Inferior parietal cortex (tissue), 1 donor: Measurements from ENCODE around the gene ARID4A.
A peak's percentile ranks its signal among the peaks of the same experiment; 100 is the strongest.
"Not testable (repeated sequence)": the region's sequence is repeated elsewhere in the genome, so short reads cannot be mapped to it uniquely, and the experiment has no call there.

ENCODE experiments used
- DNase-seq: peaks from one replicate; pipeline ENCODE4 v3.0.0-alpha.2; 2016; ENCODE audit errors: extremely low spot score

ARID4A gene

DNA sequence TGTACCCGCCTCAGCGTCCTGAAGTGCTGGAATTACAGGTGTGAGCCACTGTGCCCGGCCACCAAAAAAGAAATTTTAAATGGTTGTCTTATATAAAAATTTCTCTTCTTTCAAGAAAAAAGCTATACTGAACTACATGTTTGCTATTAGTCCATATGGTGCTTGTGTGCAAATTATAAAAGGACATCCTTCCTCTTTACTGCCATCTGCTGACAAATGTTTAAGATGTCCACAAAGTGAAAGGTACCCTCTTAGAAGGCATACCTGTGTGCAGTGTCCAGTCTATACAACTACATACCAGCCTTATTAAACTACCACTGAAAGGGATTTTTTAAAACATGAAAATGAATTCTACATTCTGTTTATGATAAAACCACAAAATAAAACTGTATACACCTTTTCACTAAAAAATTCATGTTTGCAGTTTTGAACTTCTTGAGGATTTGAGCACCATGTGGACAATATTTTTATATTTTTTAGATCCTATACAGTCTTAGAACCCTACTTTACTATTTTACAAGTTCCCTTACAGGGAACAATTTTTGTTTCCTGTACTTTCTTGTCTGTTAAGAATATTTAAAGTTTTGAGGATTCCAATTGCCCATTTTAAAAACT is 64.5 kb downstream of the ARID4A start:
- peak; percentile 34 for DNase-seq

DNA sequence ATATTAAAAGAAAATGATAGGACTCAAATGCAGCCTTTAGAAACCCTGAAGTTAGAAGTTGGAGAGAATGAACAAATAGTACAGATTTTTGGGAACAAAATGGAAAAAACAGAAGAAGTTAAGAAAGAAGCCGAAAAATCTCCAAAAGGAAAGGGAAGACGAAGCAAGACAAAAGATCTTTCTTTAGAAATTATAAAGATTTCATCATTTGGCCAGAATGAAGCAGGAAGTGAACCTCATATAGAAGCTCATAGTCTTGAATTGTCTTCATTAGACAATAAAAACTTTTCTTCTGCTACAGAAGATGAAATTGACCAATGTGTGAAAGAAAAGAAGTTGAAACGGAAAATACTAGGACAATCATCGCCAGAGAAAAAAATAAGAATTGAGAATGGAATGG is 66.0 kb downstream of the ARID4A start:
- no peak for DNase-seq

DNA sequence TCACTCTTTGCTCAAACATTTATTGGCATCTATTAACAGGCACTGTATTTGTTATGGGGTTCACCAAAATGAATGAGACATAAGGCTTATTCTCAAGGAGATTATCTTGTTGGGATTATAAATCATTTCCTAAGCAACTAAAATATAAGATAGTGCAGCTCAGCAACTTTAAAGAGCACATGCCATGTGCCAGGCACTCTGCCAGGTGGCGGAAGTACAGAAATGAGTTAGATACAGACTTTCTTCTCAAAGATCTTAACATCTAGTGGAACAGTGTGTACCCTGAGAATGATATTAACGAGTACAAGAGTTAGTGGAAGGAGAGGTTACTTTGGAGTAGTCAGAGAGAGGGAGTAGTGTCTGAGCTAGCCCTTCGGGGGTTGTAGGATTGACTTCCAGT is 68.9 kb downstream of the ARID4A start:
- DNase-seq, result no peak

DNA sequence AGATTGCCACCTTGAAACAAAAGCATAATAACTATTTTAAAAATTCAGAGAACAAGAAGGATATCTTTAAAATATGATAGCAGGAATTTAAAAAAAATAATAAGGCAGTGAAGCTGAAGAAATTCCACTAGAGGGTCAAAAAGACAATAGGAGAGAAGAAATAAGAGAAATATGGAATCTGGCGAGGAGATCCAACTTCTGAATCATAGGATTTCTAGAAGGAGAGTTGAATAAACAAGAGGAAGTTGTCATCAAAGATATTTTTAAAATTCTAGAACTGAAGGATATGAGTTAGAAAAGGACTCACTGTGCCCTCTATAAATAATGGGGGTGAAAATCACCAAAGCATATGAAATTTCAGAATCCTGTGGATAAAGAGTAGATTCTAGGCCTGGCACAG is 70.6 kb downstream of the ARID4A start:
- no peak for DNase-seq

DNA sequence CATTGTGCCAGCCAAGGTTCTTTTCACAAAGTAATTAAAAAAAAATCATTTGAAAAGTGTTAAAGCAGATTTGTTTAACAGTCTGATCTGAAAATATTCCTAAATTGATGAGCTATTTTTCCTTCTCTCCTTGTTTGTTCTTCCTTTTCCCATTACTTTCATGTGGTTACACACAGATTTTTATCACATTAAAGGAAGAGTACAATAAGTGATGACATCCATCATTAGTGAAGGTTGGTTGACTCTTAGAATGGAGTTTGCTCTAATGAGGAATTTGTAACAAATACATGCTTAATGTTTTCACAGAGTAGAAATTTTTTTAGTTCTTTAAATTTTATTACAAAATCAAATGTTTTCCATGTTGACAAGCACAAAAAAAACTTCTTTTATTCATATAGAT is 78.4 kb downstream of the ARID4A start:
- DNase-seq, result no peak

DNA sequence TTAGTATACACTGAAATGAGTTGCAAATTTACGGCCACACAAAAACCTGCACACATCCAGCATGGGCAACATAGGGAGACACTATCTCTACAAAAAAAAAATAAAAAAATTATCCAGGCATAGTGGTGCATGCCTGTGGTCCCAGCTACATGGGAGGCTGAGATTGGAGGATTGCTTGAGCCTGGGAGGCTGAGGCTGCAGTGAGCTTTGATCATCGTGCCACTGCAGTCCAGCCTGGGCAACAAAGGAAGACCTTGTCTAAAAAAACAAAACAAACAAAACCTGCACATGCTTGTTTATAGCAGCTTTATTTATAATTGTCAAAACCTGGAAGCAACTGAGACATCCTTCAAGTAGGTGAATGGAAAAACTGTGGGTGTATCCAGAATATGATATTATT is 92.5 kb downstream of the ARID4A start:
- DNase-seq, result no peak

DNA sequence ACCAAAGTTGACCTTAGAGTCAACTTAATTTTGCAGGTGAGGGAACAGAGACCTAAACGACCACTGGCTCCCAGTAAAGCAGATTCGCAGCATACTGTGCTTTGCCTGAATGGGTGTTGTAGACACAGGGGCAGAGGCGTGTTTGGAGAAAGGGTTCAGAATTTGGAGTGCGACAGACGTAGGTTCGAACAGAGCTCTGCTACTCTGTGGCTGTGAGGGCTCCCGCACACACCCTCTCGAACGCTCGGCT is 97.1 kb downstream of the ARID4A start:
- no peak for DNase-seq

DNA sequence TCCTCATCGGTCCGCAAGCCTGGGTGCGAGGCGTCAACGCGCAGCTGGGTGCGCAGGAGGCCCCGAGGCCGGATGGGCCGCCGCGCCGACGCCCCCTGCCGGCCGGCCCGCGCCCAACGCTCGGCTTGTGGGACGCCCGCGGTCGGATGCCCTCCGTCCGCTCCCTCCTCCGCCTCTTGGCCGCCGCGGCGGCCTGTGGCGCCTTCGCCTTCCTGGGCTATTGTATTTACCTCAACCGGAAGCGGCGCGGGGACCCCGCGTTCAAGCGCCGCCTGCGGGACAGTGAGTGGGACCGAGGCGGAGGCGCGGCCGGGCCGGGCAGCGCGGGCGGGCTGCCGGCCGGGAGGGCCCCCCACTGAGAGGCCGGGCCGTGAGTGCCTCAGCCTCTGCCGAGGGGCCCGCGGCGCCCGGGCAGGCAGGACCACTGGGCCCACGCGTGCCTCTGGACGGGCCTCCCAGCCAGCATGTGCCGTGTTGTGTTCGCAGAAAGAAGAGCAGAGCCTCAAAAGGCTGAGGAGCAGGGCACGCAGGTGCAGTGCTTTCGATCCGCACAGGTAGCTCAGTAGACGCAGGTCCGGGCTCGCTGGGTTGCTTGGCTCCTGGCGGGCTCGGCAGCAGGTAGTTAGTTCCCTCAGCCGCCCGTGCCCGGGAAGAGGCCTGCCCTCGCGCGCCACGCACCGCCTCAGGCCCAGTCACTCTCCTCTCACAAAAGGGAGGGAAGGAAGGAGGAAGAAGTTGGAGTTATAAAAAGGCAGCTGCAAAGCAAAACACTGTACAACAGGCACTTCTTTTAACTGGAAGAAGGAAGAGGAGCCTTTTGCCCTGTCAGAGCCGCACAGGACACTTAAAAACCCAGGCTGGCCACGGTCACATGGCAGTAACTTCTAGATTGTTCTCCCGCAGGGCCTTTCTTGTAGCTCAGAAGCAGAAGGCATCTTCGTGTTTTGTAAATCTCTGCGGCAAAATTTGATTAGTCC is 97.7 kb downstream of the ARID4A start, which contains the start of gene TOMM20L:
Gene TOMM20L (plus strand): TSS at position 119 of the 977 bp plus-strand sequence. CDS start 28 bp downstream, at position 147.
- peak; percentile 34 for DNase-seq

DNA sequence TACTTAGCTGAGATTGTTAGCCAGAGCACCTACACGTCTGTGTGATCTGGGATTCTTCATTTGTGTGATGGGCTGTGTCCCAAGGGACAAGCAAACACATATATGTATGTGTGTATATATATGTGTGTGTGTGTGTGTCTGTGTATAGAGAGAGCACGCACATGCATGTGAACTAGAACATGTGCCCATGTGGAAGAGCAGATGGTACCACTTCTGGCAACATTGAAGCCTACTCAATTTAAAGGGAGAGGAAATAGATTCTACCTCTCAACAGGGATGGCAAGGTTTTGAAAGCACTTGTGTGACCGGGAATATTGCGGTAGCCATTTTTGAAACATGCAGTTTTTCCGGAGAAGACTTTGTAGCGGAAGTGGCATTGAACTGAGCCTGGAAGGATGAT is 98.8 kb downstream of the ARID4A start:
- DNase-seq, result no peak

DNA sequence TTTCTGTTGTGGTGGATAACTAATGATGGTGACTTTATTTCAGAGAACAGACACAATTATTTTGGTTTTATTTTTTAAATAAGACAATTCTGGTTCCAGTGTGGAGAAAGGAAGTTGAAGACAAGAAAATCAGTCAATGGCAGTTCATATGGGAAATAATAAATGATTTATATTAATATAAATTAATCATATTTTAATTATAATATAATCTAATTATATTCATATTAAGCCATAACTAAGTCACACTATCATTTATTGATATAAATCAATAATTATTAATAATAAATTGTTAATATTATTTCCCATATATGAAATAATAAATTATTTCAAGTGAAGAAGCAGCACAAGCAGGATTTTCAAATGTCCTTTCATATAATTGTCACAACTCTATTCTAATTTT is 100.1 kb downstream of the ARID4A start:
- no peak for DNase-seq

DNA sequence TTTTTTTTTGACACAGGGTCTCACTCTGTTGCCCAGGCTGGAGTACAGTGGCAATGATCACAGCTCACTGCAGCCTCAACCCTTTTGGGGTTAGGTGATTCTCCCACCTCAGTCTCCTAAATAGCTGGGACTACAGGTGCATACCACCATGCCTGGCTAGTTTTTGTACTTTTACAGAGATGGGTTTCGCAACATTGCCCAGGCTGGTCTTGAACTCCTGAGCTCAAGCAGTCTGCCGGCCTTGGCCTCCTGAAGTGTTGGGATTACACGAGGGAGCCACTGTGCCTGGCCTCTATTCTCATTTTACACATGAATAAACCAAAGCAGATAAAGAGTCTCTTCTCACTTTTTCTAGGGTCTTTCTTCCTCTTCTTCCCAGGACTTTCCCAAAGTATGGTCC is 100.5 kb downstream of the ARID4A start:
- no peak for DNase-seq

DNA sequence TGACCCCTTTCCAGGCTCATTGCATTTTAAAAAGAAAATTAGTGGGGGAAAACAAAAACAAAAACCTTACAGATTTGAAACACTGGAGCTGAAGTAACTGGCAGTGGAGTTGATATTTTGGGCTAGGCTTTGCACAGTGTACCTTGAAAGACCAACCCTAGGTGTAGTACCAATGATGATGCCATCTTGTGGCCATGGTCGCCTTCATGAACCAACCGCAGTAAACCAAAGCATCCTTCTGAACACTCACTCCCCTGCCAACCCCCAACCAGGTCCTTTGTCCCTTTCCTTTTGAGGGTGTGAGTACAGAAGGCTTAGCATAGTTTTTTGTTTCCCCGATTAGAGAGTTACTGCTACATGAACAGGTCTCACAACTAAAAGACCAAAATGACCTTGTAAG is 103.2 kb downstream of the ARID4A start:
- no peak for DNase-seq

DNA sequence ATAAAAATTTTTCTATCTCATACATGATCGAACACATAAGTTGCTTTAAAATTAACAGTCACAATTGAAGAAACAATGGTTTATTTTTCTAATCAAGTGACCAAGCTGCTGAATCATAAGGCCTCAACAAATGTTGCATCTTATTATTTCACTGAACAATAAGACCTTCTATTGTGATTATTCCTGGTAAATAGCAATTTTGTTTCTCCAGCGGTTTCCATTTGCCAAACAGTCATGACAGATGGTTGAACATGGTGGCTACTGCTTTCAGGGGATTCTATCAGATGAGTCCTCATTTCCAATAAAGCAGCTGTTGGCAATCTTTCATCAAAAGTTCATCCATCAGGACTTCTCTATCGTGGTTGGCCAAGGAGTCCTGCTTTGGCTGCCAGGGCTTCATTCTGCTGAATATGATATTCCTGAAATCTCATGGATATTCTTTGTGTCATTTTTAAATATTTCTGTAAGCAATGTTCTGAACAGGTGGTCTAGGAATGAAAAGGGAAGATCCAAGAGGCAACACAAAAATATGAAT is 110.4 kb downstream of the ARID4A start:
- peak; percentile 62 for DNase-seq

DNA sequence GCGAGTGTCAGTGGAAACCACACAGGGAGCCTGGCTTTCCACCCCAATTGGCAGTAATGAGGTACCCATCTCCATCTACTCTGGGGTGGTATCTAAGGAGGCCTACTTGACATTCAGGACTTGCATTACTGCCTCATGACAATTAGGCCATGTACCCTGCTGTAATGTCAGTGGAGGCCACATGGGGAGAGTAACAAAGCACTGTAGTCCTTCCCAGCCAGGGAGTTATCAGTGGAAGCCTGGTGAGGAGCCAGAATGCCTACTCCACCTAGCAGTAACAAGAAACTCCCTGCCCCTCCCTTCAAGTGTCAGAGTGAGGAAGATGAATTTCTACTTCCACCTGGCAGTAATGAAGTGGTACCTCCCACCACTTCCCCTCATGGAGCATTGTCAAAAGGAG is 116.5 kb downstream of the ARID4A start:
- no peak for DNase-seq

DNA sequence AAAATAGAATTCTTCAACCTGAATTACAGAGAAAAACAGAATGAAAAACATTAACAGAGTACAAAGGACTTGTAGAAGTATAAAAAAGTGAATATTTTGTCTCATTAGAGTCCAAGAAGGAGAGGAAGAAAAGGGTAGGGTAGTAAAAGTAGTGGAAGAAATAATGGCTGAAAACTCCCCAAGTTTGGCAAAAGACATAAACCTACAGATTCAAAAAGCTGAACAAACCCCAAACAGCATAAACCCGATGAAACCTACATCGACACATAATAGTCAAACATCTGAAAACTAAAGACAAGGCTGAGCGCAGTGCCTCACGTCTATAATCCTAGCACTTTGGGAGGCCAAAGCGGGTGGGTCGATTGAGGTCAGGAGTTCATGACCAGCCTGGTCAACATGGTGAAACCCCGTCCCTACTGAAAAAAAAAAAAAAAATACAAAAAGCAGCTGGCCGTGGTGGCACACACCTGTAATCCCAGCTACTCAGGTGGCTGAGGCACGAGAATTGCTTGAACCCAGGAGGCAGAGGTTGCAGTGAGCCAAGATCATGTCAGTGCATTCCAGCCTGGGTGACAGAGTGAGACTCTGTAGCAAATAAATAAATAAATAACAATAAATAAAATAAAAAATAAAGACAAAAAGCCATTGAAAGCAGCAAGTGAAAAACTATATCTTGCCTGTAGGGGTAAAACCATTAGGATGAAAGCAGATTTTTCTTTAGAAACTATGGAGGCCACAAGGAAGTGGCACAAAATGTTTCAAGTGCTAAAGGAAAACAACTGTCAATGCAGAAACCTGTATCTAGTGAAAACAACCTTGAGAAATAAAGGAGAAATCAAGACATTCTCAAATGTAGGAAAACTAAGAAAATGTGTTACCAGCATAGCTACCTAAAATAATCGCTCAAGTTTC is 117.5 kb downstream of the ARID4A start:
- no peak for DNase-seq

DNA sequence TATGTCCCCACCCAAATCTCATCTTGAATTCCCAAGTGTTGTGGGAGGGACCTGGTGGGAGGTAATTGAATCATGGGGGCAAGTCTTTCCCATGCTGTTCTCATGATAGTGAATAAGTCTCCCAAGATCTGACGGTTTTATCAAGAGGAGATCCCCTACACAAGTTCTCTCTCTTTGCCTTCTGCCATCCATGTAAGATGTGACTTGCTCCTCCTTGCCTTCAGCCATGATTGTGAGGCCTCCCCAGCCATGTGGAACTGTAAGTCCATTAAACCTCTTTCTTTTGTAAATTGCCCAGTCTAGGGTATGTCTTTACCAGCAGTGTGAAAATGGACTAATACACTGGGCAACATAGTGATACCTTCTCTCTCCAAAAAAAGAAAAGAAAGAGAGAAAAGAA is 118.6 kb downstream of the ARID4A start:
- not testable (repeated sequence) for DNase-seq
